Measurements from ENCODE around the gene SEMA3A. TPM values are rescaled to one million over a fixed set of nuclear protein-coding genes. Genes with fewer than 3 reads are reported as not detected.
"Not testable (repeated sequence)": the region's sequence is repeated elsewhere in the genome, so short reads cannot be mapped to it uniquely, and the experiment has no call there.

SEMA3A gene
- 21.6 and 56.7 TPM in 2 replicates for total RNA-seq

DNA sequence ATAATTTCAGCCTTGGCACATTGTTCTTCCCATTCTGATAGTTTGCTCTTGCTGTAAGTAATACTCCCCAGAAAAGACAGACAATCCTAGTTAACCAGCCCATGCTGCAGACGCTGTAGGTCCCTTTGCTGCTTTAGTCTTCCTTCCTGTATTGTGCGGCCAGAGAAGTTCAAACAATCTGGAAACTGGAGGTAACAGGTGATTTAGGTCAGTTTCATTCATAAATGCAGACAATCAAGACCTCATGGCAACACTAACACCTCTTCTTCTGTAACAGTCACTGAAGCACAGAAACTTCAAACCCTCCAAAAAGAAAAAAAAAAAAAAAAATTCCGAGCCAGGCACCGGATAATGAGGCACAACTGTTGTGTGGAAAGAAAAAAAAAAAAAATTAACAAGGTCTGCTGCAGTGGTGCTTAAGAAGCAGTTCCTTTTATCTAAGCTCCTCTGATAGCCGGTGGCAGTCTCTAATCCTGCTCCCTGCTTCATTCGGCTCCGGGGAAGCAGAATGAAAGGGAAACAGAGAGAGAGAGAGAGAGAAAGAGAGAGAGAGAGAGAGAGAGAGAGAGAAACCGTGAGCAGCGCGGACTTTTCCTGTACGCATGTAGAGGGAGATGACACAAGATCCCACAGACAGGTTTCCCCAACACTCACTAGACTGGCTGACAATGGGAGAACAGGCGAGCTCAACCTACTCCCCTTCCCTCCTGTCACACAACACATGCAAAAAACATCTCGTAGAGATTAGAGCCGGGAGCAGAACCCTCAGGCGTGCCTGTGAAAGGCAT, at the start of gene SEMA3A:
SEMA3A (minus strand) TSS at position 306 of the 788 bp plus-strand sequence; CDS start at position 103, 203 bp downstream.
- peak; percentile 89 for DNase-seq (ENCODE audit: low read depth in 2 of 2)

DNA sequence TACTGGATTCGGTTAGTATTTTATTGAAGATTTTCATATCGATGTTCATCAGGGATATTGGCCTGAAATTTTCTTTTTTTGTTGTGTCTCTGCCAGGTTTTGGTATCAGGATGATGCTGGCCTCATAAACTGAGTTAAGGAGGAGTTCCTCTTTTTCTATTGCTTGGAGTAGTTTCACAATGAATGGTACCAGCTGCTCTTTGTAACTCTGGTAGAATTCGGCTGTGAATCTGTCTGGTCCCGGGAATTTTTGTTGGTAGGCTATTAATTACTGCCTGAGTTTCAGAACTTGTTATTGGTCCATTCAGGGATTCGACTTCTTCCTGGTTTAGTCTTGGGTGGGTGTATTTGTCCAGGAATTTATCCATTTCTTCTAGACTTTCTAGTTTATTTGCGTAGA, 48.4 kb upstream of the SEMA3A start:
- DNase-seq (ENCODE audit: low read depth in 2 of 2) = not testable (repeated sequence)

DNA sequence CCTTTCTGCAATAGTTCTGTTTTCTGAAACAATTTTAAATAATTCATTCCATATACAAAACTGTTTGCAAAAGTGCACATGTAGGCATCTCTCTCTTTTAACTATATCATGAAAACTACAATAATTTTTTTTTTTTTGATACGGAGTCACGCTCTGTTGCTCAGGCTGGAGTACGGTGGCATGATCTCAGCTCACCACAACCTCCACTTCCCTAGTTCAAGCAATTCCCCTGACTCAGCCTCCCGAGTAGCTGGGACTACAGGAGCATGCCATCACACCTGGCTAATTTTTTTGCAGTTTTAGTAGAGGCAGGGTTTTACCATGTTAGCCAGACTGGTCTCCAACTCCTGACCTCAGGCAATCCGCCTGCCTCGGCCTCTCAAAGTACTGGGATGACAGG, 44.0 kb upstream of the SEMA3A start:
- DNase-seq (ENCODE audit: low read depth in 2 of 2) = no peak

DNA sequence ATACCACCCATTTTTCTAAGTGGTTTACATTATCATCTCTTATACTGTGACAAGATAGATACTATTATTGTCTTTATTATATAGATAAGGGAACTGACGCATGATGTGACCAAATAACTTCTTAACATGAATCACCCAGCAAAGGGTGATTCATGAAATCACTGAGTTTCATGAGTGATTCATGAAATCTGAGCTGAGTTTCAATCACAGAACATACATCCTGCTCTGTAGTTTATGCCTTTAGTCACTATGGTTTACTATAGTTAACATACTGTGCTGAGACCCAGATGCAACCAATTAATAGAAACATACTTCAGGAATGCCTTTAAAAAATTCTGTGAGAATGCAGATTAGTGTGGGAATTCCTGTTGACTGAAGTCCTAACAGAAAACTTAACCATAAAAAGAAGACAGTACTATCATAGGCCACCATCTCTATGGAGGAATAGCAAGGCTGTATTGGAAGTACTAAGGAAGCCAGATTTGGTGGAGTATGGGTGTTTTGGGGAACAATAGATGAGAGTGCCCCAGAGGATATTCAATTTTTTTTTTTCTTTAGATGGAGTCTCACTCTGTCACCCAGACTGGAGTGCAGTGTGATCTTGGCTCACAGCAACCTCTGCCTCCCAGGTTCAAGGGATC, 43.1 kb upstream of the SEMA3A start:
- DNase-seq (ENCODE audit: low read depth in 2 of 2) = peak; percentile 7 to 91

DNA sequence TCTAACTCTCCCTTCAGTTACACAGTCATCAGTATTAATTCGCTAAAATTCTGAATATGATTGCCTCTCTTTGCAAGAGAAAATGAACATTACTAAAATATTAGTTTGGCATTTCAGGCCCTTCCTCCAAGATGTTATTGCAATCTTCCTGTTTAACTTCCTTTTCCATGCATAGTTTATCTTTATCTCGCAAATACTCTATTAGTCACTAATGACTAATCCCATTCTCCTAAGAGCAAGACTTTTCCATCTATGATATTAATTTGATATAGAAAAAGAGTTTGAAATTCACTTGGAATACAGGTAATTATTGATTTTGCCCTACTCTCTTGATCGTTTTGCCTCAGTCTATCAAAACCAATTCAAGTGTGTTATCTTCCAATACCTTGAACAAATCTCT, 41.8 kb upstream of the SEMA3A start:
- DNase-seq (ENCODE audit: low read depth in 2 of 2) = peak in 1 of 2 donors; percentile 79

DNA sequence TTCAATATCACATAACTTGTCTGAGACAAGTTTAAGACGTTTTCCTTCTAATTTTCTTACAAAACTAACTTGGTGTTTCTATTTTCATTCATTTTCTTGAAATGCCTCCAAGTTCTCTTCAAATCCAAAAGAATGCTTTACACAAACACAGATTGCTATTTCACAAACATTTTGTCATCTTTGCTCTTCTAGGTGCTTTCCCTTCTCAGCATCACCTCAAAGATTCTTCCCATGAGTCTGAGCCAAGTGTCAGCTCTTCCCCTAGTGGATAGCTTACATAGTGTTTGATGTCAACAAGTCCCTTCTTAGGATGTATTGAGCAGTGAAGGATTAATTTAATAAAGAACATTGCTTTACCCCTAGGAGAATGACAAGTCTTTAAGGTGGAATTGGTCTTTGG, 38.1 kb upstream of the SEMA3A start:
- peak in 1 of 2 donors; percentile 29 for DNase-seq (ENCODE audit: low read depth in 2 of 2)

DNA sequence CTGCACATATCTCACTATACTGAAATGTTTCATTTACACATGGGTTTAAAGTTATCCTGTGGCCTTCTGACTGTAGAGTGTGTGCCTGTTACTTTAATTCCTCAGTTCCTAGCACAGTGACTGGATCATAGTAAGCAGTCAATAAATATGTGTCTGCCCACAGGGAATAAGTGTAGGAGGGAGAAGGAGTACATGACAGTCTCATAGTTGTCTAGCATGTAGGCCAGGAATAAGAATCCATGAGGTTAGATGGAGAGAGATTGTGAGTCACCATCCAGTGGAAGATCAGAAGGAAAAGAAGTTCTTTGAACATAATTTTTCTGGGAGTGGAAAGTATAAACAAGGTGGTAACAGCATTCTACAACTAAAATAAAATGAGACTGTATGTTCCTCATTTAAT, 36.6 kb upstream of the SEMA3A start:
- peak in 1 of 2 donors; percentile 38 for DNase-seq (ENCODE audit: low read depth in 2 of 2)

DNA sequence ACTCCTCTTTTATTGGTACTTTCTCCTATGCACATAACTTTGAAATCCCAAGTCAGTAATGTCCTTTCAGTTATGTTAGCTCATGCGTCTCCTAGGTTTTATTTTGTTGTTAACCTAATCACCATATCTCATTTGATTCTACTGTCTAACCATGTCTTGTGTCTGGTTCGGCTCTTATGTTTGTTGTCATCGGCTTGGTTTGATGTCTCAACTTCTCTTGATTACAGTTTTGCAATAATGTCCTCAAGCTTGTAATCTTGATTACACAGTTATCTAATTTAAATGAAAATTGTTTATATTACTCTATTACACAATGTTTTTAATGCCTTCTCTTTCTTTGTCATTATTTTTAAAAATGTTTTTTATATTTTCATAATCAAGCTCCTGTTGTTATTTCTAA, 35.9 kb upstream of the SEMA3A start:
- DNase-seq (ENCODE audit: low read depth in 2 of 2) = no peak

DNA sequence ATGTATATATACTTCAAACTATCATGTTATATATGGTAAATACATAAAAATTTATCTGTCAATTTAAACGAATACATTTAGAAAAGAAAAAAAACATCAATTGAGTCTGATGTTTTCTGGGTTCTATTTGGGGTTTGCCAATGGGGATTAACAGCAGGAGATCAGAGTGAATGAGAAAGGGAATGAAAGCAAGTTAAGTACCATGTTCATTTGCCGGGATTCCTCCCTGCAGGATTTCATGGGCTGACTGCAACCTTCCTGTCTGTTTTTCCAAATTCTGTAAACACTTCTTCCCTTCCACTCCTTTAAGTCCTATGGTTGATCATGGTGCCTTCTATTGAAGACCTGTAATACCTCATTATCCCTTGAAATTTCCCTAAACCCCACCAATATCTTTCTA, 33.9 kb upstream of the SEMA3A start:
- DNase-seq (ENCODE audit: low read depth in 2 of 2) = no peak

DNA sequence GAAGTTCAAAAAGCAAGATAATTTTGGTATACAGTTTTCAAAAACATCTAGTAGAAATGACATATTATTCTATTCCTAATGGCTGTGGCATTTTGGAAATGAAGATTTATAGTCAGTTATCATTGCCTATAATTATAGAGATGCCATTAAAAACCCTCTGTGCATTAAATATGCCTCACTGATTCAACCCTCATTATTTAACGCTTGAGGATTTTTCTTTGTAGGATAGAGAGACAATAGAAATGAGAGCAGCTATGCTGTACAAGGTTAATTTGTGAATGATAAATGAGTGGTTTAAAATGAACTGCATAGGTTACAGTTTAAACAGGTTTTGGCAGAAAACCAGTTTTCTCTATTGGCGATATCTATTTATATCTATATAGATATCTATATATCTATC, 32.2 kb upstream of the SEMA3A start:
- DNase-seq (ENCODE audit: low read depth in 2 of 2) = no peak

DNA sequence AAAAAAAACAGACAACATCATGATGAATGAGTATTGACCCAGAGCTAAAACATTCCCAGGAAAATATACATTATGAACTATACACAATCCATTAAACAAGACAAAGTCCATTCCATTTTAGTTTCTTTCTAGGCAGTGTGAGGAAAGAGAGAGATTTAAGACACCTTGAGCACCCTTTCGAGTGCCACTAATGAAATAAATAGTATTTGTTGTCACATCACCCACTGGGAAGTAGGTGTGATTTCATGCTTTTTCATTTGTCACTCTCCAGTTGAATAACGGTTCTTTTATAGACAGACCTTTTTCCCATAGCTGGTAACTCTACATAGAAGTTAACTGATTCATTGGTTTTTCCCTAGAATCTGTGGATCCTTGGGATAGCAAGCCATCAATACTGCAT, 29.9 kb upstream of the SEMA3A start:
- DNase-seq (ENCODE audit: low read depth in 2 of 2) = no peak

DNA sequence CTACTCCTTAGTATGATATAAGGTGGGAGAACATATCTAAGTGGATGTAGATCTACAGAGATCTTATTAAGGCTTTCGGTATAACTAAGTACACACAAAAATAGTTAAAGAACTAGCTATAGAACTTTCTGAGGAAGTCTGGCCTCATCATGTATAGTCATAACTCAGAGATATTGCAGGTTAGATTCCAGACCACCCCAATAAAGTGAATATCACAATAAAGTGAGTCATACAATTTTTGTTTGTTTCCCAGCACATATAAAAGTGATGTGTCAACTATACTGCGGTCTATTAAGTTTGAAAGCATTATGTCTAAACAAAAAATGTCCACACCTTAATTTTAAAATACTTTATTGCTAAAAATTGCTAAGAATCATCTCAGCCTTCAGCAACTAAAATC, 24.7 kb upstream of the SEMA3A start:
- DNase-seq (ENCODE audit: low read depth in 2 of 2) = no peak

DNA sequence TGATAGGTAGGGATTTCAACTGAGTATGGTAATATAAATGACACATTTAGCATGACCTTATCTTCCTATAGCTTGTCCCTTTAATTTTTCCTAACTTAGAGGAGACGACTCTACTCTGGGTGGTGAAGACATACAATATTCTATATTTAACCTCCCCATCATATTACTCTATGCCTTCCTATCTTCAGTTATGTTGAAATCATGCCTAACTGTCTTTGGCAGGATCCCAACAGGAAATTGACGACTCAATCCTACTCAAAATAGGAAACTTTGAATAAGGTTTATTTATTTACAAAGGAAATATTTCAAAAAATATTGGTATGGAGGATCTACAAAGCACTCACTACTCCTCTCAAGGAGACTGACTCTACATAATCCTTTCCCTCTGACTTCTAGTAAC, 24.1 kb upstream of the SEMA3A start:
- peak; percentile 77 to 92 for DNase-seq (ENCODE audit: low read depth in 2 of 2)

DNA sequence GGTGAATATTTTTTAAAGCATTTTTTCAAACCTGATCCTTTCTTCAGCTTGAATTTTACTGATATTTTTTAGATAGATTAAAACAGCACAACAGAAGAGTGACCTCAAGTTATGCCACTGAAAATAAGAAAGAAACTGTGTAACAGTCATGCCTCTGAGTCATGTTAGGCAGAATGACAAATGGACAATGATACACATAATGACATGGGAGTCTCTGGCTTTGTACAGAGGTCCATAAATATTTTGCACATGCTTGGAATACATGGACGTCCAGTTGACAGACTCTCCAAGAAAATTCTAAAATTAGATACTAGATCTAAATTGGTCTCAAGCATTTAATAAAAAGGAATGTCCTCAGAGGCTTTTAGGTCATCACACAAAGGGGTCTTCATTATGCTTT, 21.9 kb upstream of the SEMA3A start:
- peak in 1 of 2 donors; percentile 31 for DNase-seq (ENCODE audit: low read depth in 2 of 2)

DNA sequence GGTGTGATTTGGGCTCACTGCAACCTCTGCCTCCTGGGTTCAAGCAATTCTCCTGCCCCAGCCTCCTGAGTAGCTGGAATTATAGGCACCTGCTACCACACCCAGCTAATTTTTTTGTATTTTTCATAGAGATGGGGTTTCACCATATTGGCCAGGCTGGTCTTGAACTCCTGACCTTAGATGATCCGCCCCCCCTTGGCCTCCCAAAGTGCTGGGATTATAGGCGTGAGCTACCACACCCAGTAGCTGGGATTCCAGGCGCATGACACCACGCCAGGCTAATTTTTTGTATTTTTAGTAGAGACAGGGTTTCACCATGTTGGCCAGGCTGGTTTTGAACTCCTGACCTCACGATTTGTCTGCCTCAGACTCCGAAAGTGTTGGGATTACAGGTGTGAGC, 20.2 kb upstream of the SEMA3A start:
- not testable (repeated sequence) for DNase-seq (ENCODE audit: low read depth in 2 of 2)

DNA sequence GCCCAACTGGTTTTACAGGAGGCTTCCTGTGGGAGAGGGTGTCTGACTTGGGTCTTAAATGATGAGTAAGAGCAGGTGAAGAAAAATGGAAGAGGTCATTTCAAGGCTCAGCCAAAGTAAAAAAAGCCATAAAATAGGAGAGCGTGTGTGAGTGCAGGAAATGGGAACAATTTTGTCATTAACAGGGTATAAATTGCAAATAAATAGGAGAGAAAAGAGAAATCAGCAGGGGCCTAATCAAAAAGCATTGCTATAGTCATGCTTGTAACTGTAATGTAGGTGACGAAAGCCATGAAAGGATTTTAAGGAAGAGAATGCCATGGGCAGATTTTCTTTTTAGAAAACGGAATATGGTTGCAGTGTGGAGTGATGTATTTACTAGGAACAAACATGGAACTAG, 15.7 kb upstream of the SEMA3A start:
- DNase-seq (ENCODE audit: low read depth in 2 of 2) = no peak

DNA sequence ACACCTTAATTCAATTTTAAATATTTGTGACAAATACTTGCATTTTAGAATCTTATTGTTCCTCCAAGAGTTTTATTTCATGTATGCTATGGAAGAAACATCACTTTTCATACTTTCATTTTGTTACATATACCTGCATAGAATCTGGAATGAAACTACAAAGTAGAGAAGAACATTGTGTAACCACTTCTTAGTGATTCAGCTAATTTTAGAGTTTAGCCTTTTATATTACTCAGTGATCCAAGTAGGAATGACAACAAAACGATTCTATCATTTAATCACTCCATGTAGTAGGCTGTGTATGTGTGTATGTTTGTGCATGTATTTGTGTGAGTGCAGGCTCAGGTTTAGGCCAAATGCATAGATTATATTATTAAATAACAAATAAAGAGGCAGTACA, 14.4 kb upstream of the SEMA3A start:
- no peak for DNase-seq (ENCODE audit: low read depth in 2 of 2)

DNA sequence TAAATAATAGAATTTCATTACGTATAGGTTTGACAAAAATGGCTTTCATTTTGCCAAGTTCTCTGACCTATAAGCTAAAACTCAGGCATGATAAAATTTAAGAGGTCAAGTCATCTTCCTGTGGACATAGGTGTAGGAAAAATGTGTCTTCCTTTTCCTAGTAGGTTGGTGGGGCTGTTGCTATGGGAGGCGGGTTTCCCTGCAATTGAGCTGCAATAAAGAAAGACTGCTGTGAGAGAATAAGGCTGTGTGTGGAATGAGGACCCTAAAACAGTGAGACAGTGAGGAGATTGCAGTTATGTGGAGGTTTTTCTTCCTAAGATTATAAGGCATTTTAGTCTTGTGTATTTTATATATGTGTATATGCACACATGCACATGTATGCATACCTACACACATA, 13.0 kb upstream of the SEMA3A start:
- peak in 1 of 2 donors; percentile 33 for DNase-seq (ENCODE audit: low read depth in 2 of 2)

DNA sequence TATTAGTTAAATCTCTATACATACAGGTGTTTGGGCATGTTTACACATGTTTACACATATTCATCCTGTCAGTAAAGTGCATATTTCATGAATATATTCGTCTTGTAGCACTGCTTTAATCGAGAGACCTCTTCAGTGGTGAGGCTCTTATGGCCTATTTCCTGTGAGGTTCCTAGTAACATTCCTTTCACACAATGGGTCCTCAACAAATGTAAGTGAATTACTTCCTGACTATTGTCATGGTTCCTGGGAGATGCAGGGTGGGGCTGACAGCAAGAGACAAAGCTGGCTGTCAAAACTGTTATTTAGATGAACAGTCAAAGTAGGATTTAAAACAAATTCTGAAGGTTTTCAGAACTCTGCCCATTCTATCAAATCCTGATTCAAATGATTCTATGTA, 12.4 kb upstream of the SEMA3A start:
- peak in 1 of 2 donors; percentile 64 for DNase-seq (ENCODE audit: low read depth in 2 of 2)

DNA sequence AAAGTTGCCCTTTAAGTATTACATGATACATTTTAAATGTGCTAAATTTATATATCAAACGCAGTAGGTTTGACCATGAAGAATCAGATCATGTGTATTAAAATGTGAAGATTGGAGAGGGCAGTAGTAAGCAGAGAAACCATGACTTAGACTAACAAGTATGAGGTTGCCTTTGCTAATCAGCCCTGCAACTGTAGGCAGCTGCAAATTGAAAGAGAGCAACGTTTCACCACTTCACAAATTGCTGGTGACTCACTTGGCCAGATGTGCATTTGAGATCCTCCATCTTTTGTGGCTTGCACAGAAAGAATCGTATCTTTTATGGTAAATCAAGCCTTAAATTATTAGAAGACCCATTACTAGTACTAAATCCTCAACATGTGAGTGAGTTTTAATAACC, 10.1 kb upstream of the SEMA3A start:
- no peak for DNase-seq (ENCODE audit: low read depth in 2 of 2)

DNA sequence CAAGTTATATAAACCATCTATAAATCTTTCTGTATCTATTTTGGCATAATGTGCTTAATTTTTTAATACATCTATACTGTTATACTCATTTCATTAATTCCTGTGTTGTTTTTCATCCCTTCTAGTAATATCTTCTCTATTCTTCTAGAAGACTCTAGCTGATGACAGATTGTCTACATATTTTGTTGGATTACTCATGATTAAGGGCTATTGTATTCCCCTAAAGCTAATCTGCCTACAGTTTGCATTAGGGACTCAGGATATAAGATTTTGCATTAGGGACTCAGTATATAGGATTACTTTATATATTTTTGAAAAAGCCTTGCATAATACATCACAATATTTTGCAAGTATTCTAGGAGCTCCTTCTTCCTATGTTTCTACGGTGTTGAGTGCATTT, 8.3 kb upstream of the SEMA3A start:
- DNase-seq (ENCODE audit: low read depth in 2 of 2) = no peak

DNA sequence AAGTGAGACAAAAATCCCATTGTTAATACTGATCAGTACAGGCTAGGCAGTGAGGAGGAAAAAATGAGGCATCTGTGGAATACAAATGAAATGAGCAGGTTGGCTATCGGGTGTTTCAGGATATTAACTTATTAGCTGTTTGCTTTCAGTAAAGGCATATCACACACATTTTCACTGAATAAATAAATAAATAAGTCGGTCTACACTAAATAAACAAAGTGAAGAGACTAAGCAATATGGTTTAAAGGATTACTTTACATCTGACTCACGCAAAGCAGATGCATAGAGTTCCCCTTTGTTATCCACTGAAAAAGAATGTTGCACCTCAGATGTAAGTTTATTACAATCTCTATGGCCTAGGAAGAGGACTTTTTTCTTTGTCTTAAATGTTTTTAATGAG, 6.3 kb upstream of the SEMA3A start:
- DNase-seq (ENCODE audit: low read depth in 2 of 2) = peak in 1 of 2 donors; percentile 10

DNA sequence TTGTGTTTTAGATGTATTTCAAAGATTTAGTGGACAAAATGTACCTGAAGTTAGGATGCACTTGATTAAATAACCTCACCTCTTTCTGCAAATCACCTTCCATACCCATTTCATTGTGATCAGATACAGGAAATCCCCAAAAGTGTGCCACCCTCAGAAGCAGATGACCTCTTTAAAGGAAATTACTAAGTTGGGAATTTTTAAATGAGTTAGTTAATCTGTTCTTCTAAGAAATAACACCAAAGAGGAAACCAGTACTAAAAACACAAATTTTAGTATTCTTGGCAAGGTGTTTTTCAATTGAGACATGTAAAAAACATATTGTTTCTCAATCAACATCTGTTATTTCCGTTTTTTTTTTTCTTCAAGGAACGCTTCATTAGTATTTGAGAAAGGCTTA, 4.6 kb upstream of the SEMA3A start:
- DNase-seq (ENCODE audit: low read depth in 2 of 2) = no peak
